ENCODE measurements around the gene MAD2L1.

- TF ChIP-seq MXI1 (IDR thresholded peaks at IDR 0.05; ENCODE audit: borderline replicate concordance, low read depth, low read length) (no peak), CTCF (conservative IDR thresholded peaks at IDR 0.05; ENCODE audit: low read depth, low read length) (no peak), CEBPB (IDR thresholded peaks at IDR 0.05; ENCODE audit: low read depth, low read length) (no peak), BHLHE40 (IDR thresholded peaks at IDR 0.05; ENCODE audit: low read depth, low read length) (no peak), POLR2A (IDR thresholded peaks at IDR 0.05; ENCODE audit: low read depth, low read length) (no peak), FOS (IDR thresholded peaks at IDR 0.05; ENCODE audit: low read depth, low read length) (no peak)
Observed at GRCh38 chr4:120079839-120080520, 13.3 kb upstream of the MAD2L1 start.

Measured in IMR-90 (cell line).